ENCODE data around the gene EGFL8. TPM values are rescaled to one million over a fixed set of nuclear protein-coding genes. Genes with fewer than 3 reads are reported as not detected.

EGFL8 gene
- total and polyA plus RNA-seq, 9 donors: 11.8 to 47.3 (median 36.7) TPM

DNA sequence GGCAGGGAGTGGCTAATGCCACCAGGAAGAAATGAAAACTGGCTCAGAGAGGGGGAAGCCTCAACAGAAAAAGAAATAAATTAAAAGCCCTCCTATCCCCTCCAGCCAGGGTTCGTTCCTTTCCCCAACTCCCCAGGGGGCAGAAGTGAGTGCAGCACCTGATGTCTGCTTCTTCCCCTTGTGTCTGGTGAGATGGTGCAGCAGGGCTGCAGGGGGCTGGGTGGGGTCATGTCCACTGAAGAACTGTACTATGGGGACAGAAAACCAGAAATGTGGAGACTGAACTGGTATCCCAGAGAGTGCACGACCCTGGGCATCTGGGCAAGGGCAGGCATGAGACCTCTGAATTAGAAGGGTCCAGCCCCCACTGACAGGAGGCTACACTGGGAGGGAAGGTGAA, 4.0 kb downstream of the EGFL8 start:
- Histone ChIP-seq H3K9me3 (no peaks in the 10 kb centered on the region), H3K36me3 (no peaks in the 10 kb centered on the region), H3K27me3 (no peaks in the 10 kb centered on the region), H3K4me1 (ENCODE audit: insufficient read depth) (no peaks in the 10 kb centered on the region), H3K27ac (no peak overlapping the region), H3K4me3 (no peak overlapping the region)
- no peak for TF ChIP-seq POLR2A (IDR thresholded peaks at IDR 0.05)
- TF ChIP-seq, protein P1, sequence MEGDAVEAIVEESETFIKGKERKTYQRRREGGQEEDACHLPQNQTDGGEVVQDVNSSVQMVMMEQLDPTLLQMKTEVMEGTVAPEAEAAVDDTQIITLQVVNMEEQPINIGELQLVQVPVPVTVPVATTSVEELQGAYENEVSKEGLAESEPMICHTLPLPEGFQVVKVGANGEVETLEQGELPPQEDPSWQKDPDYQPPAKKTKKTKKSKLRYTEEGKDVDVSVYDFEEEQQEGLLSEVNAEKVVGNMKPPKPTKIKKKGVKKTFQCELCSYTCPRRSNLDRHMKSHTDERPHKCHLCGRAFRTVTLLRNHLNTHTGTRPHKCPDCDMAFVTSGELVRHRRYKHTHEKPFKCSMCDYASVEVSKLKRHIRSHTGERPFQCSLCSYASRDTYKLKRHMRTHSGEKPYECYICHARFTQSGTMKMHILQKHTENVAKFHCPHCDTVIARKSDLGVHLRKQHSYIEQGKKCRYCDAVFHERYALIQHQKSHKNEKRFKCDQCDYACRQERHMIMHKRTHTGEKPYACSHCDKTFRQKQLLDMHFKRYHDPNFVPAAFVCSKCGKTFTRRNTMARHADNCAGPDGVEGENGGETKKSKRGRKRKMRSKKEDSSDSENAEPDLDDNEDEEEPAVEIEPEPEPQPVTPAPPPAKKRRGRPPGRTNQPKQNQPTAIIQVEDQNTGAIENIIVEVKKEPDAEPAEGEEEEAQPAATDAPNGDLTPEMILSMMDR (IDR thresholded peaks at IDR 0.05): no peak
- no peak for TF ChIP-seq EP300 (IDR thresholded peaks at IDR 0.05)
- intact Hi-C loops (cut with DNase I): no loop called here
- peak in 1 of 5 donors; percentile 34 for DNase-seq
- 59 to 67% (median 59%) methylated on average over 2 of the region's 2 CpGs for WGBS, 3 donors

DNA sequence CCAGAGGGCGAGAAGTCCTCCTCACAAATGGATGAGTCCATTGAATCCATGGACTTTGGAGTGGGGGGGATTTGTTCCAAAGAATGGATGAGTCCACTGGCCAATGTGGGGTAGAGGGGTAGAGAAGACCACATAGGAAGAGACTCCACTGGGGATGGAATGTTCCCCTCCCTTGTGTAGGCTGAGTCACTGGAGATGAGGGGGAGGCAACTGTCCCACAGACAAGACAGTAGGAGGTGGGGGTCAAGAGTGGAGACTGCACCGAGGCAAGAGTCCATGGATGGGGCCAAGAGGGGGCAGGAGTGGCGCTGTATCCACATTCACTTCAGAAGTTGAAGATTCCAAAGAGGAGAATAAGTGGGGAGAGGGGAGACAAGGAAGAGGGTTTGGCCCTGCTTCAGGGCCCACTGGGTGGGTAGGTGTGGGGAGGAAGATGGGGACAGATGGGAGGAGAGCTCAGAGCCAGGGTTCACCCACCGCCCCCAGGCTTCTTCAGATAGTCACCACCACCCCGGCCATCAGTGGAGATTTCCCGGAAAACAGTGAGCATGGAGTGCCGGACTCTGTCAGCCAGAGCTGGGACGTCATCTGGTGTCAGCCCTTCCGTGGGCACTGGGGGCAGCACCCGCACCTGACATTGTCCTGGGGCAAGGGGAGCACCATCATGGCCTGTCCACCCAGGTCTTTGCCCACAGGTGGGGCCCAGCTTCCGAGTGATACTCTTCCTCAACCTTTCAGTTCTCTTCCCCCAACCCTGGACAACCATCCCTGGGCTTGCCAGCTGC, 4.6 kb downstream of the EGFL8 start:
- Histone ChIP-seq H3K27ac (no peak overlapping the region), H3K9me3 (no peaks in the 10 kb centered on the region), H3K4me1 (ENCODE audit: insufficient read depth) (no peaks in the 10 kb centered on the region), H3K27me3 (no peaks in the 10 kb centered on the region), H3K36me3 (no peaks in the 10 kb centered on the region), H3K4me3 (no peak overlapping the region)
- peak in 3 of 5 donors; percentile 41 to 50 (median 45) for DNase-seq
- TF ChIP-seq, protein P1 (IDR thresholded peaks at IDR 0.05): no peak
- TF ChIP-seq EP300 (IDR thresholded peaks at IDR 0.05): no peak
- TF ChIP-seq POLR2A (IDR thresholded peaks at IDR 0.05): no peak
- 51 to 58% (median 52%) methylated on average over 11 of the region's 11 CpGs for WGBS, 3 donors
- intact Hi-C loops (cut with DNase I): no loop called here

DNA sequence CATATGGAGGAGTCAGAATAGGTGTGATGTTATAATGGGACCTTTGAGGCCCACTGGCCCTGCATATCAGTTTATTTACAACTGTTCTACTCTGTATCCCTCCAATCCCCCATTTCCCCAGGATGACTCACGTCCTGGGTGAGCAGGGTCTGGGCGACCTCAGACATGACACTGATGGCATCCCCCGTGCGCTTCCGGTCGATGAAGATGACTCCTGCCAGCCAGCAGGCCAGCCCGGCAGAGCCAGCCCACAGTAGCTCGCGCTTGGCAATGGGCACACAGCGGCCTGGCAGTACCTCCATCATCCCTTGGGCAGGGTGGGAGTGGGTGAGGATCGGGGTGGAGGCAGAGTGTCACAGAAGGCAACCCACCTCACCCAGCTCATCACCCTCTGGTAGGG, 5.9 kb downstream of the EGFL8 start:
- intact Hi-C loops (cut with DNase I): loop anchor here in 1 of 4 donors (5.0 kb wide), 1 partner anchor 53 kb away; no protein-coding TSS in a partner anchor
- Histone ChIP-seq H3K9me3 (no peaks in the 10 kb centered on the region), H3K27ac (no peak overlapping the region), H3K36me3 (no peaks in the 10 kb centered on the region), H3K4me1 (ENCODE audit: insufficient read depth) (peaks cover 1% of the 10 kb centered on the region), H3K4me3 (no peak overlapping the region), H3K27me3 (no peaks in the 10 kb centered on the region)
- no peak for TF ChIP-seq EP300 (IDR thresholded peaks at IDR 0.05)
- TF ChIP-seq, protein P1 (IDR thresholded peaks at IDR 0.05): no peak
- TF ChIP-seq POLR2A (IDR thresholded peaks at IDR 0.05): no peak
- WGBS, 3 donors: 82 to 89% (median 84%) methylated on average over 11 of the region's 11 CpGs
- peak in 1 of 5 donors; percentile 33 for DNase-seq

DNA sequence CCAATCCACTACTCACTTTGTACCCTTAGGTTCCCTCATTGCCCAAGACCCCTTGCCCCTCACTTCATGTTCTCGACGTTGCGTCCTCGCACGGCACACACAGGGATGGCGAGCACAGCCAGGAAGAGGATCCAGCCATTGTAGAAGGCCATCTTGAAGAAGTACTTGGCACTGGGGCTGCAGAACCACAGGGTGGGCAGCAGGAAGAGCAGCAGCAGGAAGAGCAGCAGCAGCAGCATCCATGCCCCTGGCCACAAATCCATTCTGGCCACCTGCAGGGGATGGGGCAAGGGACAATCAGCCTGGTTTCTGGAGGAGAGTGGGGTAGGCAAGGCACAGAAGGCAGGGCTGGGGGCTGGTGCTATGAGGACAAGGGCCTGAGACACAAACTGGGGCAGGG, 6.8 kb downstream of the EGFL8 start:
- no peak for DNase-seq
- H3K36me3 ChIP-seq: no peaks in the 10 kb centered on the region
- WGBS, 3 donors: 86 to 95% (median 87%) methylated on average over 6 of the region's 6 CpGs
- intact Hi-C loops (cut with DNase I): loop anchor here in 1 of 4 donors (5.0 kb wide), 1 partner anchor 54 kb away; no protein-coding TSS in a partner anchor
- H3K4me1 ChIP-seq (ENCODE audit: insufficient read depth): peaks cover 1% of the 10 kb centered on the region
- H3K4me3 ChIP-seq: no peak overlapping the region
- H3K27ac ChIP-seq: no peak overlapping the region
- TF ChIP-seq EP300 (IDR thresholded peaks at IDR 0.05) (no peak), POLR2A (IDR thresholded peaks at IDR 0.05) (no peak)
- TF ChIP-seq, protein P1 (IDR thresholded peaks at IDR 0.05): no peak
- no peaks in the 10 kb centered on the region for H3K9me3 ChIP-seq
- H3K27me3 ChIP-seq: no peaks in the 10 kb centered on the region

All from ovary (tissue), 9 donors.